ENCODE results near the gene KLHL20. TPM values are rescaled to one million over a fixed set of nuclear protein-coding genes. Genes with fewer than 3 reads are reported as not detected.
"Not testable (repeated sequence)": the region's sequence is repeated elsewhere in the genome, so short reads cannot be mapped to it uniquely, and the experiment has no call there.

Gene KLHL20
- total and polyA plus RNA-seq, 2 donors (not counting 3 experiments of a cell fraction or from before 2014, with no cell fraction given): 14.0 to 26.9 TPM

GRCh38 chr1:173758980-173759379, 44.2 kb downstream of the KLHL20 start:
- H3K27me3 ChIP-seq (ENCODE audit: control insufficient read depth in 2 of 2, insufficient read depth in 2 of 2, low read length in 2 of 2): no peaks in the 10 kb centered on the region
- DNase-seq (ENCODE audit: low read depth, low spot score): no peak
- H3K27ac ChIP-seq (ENCODE audit: insufficient read depth, low read depth, low read length): no peak overlapping the region
- no peaks in the 10 kb centered on the region for H4K20me1 ChIP-seq (replicated peaks; ENCODE audit: control insufficient read depth, extremely low read depth, insufficient read depth, low read length)
- H3K9ac ChIP-seq (replicated peaks; ENCODE audit: extremely low read depth, insufficient read depth, low read length): no peak overlapping the region
- H2AFZ ChIP-seq (ENCODE audit: low read depth, low read length): no peak overlapping the region
- no peak overlapping the region for H3K4me3 ChIP-seq (replicated peaks in 1 of 3; ENCODE audit: insufficient read depth in 1 of 3, low read depth in 1 of 3, low read length in 3 of 3)
- no TSS peak for BruUV-seq (replicated peaks)
- no peak for FAIRE-seq
- intact Hi-C loops (cut with micrococcal nuclease): no loop called here
- no peaks in the 10 kb centered on the region for H3K4me1 ChIP-seq (ENCODE audit: control insufficient read depth, extremely low read depth, insufficient read depth, low read length)
- H3K9me3 ChIP-seq (replicated peaks; ENCODE audit: control insufficient read depth, insufficient read depth, low read length): no peaks in the 10 kb centered on the region
- H3K9me1 ChIP-seq (replicated peaks; ENCODE audit: control insufficient read depth, extremely low read depth, insufficient read depth, low read length): no peaks in the 10 kb centered on the region
- dilution Hi-C loops (cut with MboI; ENCODE audit: extremely low pct_ligation_motif_present, low sequenced_read_pairs): no loop called here
- no peak for TF ChIP-seq MAX (IDR thresholded peaks at IDR 0.05; ENCODE audit: insufficient read depth, insufficient read length)
- H3K4me2 ChIP-seq (ENCODE audit: insufficient read depth, low read length): no peak overlapping the region
- peaks cover 10 to 11% of the 10 kb centered on the region in 2 experiments for H3K36me3 ChIP-seq (ENCODE audit: control insufficient read depth in 2 of 2, extremely low read depth in 1 of 2, insufficient read depth in 2 of 2, low read length in 2 of 2)
- ChIA-PET CTCF (no interaction called here), POLR2A (no interaction called here)
- no peaks in the 10 kb centered on the region for H3K79me2 ChIP-seq (ENCODE audit: control insufficient read depth, insufficient read depth, low read length)

- H2AFZ ChIP-seq (ENCODE audit: low read depth, low read length); dilution Hi-C loops (cut with MboI; ENCODE audit: extremely low pct_ligation_motif_present, low sequenced_read_pairs): not testable (repeated sequence)
These were observed 49.5 kb downstream of the KLHL20 start for GRCh38 chr1:173764331-173764730.

More at GRCh38 chr1:173764331-173764730, 49.5 kb downstream of the KLHL20 start:
- CTCF ChIA-PET; H3K27ac ChIP-seq (ENCODE audit: insufficient read depth, low read depth, low read length); H3K9me1 ChIP-seq (replicated peaks; ENCODE audit: control insufficient read depth, extremely low read depth, insufficient read depth, low read length); H3K79me2 ChIP-seq (ENCODE audit: control insufficient read depth, insufficient read depth, low read length); H3K4me3 ChIP-seq (replicated peaks in 1 of 3; ENCODE audit: insufficient read depth in 1 of 3, low read depth in 1 of 3, low read length in 3 of 3); H3K4me2 ChIP-seq (ENCODE audit: insufficient read depth, low read length); DNase-seq (ENCODE audit: low read depth, low spot score); BruUV-seq (replicated peaks); H3K36me3 ChIP-seq (ENCODE audit: control insufficient read depth in 2 of 2, extremely low read depth in 1 of 2, insufficient read depth in 2 of 2, low read length in 2 of 2); H3K27me3 ChIP-seq (ENCODE audit: control insufficient read depth in 2 of 2, insufficient read depth in 2 of 2, low read length in 2 of 2); FAIRE-seq; H3K9ac ChIP-seq (replicated peaks; ENCODE audit: extremely low read depth, insufficient read depth, low read length); intact Hi-C loops (cut with micrococcal nuclease); H3K9me3 ChIP-seq (replicated peaks; ENCODE audit: control insufficient read depth, insufficient read depth, low read length); H4K20me1 ChIP-seq (replicated peaks; ENCODE audit: control insufficient read depth, extremely low read depth, insufficient read depth, low read length); POLR2A ChIA-PET; H3K4me1 ChIP-seq (ENCODE audit: control insufficient read depth, extremely low read depth, insufficient read depth, low read length): not testable (repeated sequence)

Data from endothelial cell of umbilical vein (primary cell).